HUES64 (cell line): ENCODE measurements around the gene ZNF229. TPM values are rescaled to one million over a fixed set of nuclear protein-coding genes. Genes with fewer than 3 reads are reported as not detected.
A peak's percentile ranks its signal among the peaks of the same experiment; 100 is the strongest.
"Not testable (repeated sequence)": the region's sequence is repeated elsewhere in the genome, so short reads cannot be mapped to it uniquely, and the experiment has no call there.

ENCODE experiments used
- H3K27ac ChIP-seq: 2 replicates; pipeline ENCODE4 v1.7.0; 2013; ENCODE audit warnings: low read depth, low read length, inconsistent platforms
- H3K27me3 ChIP-seq: 2 replicates; pipeline ENCODE4 v1.6.1; 2013; ENCODE audit warnings: mild to moderate bottlenecking, low read length; ENCODE audit not compliant: insufficient read depth
- H3K36me3 ChIP-seq: 2 replicates; pipeline ENCODE4 v1.6.1; 2013; ENCODE audit warnings: mild to moderate bottlenecking, low read length; ENCODE audit not compliant: insufficient read depth
- H3K4me1 ChIP-seq: 2 replicates; pipeline ENCODE4 v1.6.1; 2013; ENCODE audit warnings: mild to moderate bottlenecking, low read length, moderate library complexity; ENCODE audit not compliant: insufficient read depth
- H3K4me3 ChIP-seq: 2 replicates; pipeline ENCODE4 v1.5.1; 2013; ENCODE audit warnings: mild to moderate bottlenecking, low read length, moderate library complexity
- H3K9ac ChIP-seq: 2 replicates; pipeline ENCODE4 v1.6.1; 2013; ENCODE audit warnings: mild to moderate bottlenecking, low read depth, low read length
- H3K9me3 ChIP-seq: 2 replicates; pipeline ENCODE4 v1.6.1; 2013; ENCODE audit warnings: low read depth, low read length; ENCODE audit not compliant: insufficient read depth
- WGBS: fragments of 150-250, 120-280 bp; methylation state at CpG from one replicate; pipeline ENCODE4 v1.1.7; 2013; ENCODE audit warnings: missing lambda C conversion rate; 5-methylcytosine and 5-hydroxymethylcytosine counted together
- polyA plus RNA-seq, 2 experiments: library from polyadenylated mRNA; stranded (reverse); fragments of 50-300 nt; gene quantifications; one replicate each; pipeline ENCODE4 v1.2.3, GENCODE V29; 2013

Gene ZNF229
- 4.3 TPM for polyA plus RNA-seq (2013, experiment 1 of 2)
- polyA plus RNA-seq (2013, experiment 2 of 2): 5.1 TPM

DNA sequence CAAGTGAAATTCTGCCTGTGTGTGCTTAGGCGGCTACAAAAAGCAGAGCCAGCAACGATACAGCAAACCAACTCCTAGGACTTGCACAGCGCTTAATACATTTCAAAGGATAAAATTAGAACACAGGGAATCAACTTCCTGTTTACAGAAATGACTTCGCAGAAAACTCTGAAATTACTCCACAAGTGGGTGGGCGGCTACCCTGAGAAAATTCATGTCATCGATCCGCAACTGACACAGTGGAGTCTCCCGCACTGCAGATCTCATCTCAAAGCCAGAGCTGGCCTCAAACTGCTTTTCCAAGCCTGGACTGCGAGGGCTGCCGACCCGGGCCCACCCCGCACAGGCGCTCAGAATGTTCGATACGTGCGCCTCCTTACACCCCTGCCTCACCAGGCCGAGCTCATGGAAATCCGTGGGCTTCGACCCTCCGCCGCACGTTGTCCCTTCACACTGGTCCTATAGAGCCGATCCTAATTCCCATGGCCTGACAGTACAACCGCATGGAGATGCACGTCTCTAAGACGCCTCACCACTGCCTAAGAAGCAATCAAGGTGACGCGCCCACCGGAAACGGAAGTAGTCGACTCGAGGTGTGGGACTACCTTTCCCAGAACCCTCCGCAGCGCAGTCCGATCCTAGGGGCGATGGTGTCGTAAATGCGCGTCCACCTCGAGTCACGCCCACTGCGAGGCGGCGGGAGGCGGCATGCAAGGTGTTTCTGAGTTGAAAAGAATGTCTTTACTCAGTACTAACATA is at the start of gene ZNF229:
TSS of gene ZNF229 (minus strand) at position 557 of the 759 bp plus-strand sequence. CDS start 5,625 bp downstream, outside the sequence.
- Histone ChIP-seq H3K27me3 (no peaks in the 10 kb centered on the region), H3K36me3 (peaks cover 26% of the 10 kb centered on the region; the same call in 1 of the 2 replicates), H3K9me3 (peaks cover 45% of the 10 kb centered on the region), H3K4me3 (peak within 1 kb of the TSS; percentile 77), H3K27ac (no peak within 1 kb of the TSS), H3K9ac (peak within 1 kb of the TSS; percentile 66), H3K4me1 (no peaks in the 10 kb centered on the region)
- 33% methylated on average over 45 of the region's 45 CpGs for WGBS

DNA sequence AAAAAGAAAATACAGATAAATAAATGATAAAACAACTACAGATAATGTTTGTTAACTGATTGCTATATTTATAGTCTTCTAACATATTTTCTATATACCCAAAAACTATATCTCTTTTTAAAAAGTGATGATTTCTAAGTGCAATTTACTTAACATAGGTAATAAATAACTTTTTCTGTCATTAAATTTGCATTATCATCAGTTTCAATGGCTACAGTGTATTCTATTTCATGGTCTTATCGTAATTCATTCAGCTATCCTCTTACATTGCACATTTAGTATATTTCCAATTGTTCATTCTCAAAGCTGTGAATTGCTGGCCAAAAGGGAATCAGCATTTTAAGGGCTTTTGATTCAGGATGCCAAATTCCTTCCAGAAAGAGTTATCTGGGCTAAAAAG is 48.4 kb upstream of the ZNF229 start:
- Histone ChIP-seq H3K27ac (no peak overlapping the region), H3K9ac (no peak overlapping the region), H3K27me3 (no peaks in the 10 kb centered on the region), H3K9me3 (peaks cover 69% of the 10 kb centered on the region), H3K4me3 (no peak overlapping the region), H3K4me1 (peaks cover 6% of the 10 kb centered on the region; the same call in 1 of the 2 replicates), H3K36me3 (peaks cover 60% of the 10 kb centered on the region)
- WGBS: 100% methylated on average over 1 of the region's 1 CpG

DNA sequence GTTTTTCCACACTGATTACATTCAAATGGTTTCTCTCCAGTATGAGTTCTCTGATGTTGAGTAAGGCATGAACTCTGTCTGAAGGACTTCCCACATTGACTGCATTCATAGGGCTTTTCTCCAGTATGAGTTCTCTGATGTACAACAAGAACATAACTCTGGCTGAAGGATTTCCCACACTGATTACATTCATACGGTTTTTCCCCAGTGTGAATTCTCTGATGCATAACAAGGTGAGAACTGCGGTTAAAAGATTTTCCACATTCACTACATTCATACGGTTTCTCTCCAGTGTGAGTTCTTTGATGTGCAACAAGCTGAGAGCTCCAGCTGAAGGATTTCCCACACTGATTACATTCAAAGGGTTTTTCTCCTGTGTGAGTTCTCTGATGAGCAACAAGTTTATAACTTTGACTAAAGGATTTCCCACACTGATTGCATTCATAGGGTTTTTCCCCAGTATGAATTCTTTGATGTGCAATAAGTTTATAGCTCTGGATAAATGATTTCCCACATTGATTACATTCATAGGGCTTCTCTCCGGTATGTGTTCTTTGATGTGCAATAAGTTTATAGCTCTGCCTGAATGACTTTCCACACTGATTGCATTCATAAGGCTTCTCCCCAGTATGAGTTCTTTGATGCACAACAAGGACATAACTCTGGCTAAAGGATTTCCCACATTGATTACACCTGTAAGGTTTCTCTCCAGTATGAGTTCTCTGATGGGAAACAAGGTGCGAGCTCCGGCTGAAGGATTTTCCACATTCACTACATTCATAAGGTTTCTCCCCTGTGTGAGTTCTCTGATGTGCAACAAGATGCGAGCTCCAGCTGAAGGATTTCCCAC is 28.5 kb upstream of the ZNF229 start:
- H3K36me3 ChIP-seq: peaks cover 73% of the 10 kb centered on the region
- no peak overlapping the region for H3K9ac ChIP-seq
- WGBS: 96% methylated on average over 6 of the region's 7 CpGs

DNA sequence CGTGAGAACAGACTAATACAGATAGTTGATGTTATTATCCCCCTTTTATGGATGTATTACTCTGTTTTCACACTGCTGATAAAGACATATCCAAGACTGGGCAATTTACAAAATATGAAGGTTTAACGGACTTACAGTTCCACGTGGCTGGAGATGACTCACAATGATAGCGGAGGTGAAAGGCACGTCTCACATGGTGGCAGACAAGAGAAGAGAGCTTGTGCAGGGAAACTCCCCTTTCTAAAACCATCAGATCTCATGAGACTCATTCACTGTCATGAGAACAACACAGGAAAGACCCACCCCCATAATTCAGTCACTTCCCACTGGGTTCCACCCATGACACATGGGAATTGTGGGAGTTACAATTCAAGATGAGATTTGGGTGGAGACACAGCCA is 20.5 kb upstream of the ZNF229 start:
- not testable (repeated sequence) for H3K4me1 ChIP-seq, H3K27me3 ChIP-seq, H3K4me3 ChIP-seq, H3K9ac ChIP-seq, H3K36me3 ChIP-seq, H3K27ac ChIP-seq
- peaks cover 60% of the 10 kb centered on the region for H3K9me3 ChIP-seq
- WGBS: 66% methylated on average over 4 of the region's 5 CpGs

More for the DNA sequence above, 28.5 kb upstream of the ZNF229 start:
- H3K27ac ChIP-seq: no peak overlapping the region
- peaks cover 87% of the 10 kb centered on the region for H3K9me3 ChIP-seq
- no peaks in the 10 kb centered on the region for H3K27me3 ChIP-seq
- H3K4me1 ChIP-seq: no peaks in the 10 kb centered on the region
- H3K4me3 ChIP-seq: peak overlapping the region; percentile 41; the same call in 1 of the 2 replicates

DNA sequence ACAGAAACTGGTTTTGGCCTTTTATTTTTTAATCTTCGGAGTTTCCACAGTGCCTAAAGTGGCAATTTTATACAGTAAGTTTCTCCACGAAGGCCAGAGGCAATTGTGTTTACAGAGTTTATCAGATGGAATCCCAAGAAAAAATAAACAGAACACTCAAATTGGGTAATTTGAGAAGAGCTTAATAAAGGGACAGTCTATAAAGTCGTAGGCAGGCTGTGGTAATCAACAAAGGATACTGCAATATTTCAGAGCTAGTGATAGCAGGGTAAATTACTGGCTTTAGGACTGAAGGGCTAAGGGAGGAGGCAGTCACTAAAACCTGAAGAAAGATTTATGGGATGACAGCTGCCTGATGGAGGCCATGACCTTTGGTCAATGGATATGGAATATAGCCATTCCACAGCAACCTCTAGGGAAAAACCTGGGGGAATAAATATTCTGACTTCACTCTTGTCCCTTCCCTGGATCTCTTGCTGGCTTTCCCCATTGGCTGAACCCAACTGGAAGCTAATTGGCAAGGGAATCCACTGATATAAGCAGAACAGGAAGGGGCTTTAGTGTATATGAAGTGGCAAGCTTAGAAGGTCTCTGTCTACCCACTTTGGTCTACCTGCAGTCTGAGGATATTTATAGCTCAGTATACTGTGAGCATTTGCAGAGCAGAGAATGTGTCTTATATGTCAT is 14.5 kb upstream of the ZNF229 start:
- H3K27me3 ChIP-seq, H3K9ac ChIP-seq, H3K36me3 ChIP-seq, H3K4me3 ChIP-seq, H3K27ac ChIP-seq, H3K4me1 ChIP-seq: not testable (repeated sequence)
- H3K9me3 ChIP-seq: peaks cover 43% of the 10 kb centered on the region
- 52% methylated on average over 3 of the region's 3 CpGs for WGBS

DNA sequence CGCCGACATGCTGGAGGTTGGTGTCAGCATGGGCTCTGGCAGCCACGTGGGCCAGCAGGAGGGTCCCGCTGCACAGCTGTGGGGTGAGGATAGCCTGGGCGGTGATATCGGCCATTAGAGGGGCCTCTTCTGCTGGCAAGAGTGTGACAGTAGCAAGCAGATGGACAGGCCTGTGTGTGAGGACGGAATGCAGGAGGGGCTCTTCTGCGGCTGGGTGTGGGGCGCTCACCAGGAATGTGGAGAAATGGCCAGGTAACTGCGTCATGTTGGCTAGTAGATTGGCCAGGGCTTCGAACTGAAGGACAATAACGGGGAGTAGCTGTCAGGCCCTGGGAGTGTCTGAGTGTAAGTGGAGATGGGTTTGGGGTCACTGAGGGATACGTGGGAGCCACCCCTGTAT is 7.7 kb upstream of the ZNF229 start:
- peaks cover 46% of the 10 kb centered on the region for H3K9me3 ChIP-seq
- H3K9ac ChIP-seq, H3K36me3 ChIP-seq, H3K27me3 ChIP-seq, H3K4me1 ChIP-seq, H3K27ac ChIP-seq, H3K4me3 ChIP-seq: not testable (repeated sequence)
- WGBS: 90% methylated on average over 2 of the region's 13 CpGs

DNA sequence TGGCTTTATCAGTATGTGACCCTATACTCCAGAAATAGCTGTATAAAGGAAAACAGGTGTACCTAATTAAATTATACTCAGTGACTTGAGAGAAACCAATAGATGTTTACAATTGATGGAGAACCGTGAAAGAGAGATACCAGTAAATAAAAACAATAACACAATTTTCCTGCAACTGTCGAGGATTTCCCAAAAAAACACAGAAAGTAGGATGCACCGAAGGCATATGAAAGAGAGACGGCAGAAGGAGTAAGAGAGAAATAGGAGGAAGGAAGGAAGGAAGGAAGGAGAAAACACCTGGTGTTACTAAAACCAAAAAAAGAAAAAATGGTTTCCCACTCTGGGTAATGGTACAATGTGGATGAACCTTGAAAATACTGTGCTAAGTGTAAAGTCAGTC is 6.8 kb upstream of the ZNF229 start:
- Histone ChIP-seq H3K27ac (no peak overlapping the region), H3K4me1 (no peaks in the 10 kb centered on the region), H3K27me3 (no peaks in the 10 kb centered on the region), H3K9ac (no peak overlapping the region), H3K36me3 (no peaks in the 10 kb centered on the region), H3K9me3 (peaks cover 49% of the 10 kb centered on the region), H3K4me3 (no peak overlapping the region)
- 91% methylated on average over 3 of the region's 4 CpGs for WGBS

DNA sequence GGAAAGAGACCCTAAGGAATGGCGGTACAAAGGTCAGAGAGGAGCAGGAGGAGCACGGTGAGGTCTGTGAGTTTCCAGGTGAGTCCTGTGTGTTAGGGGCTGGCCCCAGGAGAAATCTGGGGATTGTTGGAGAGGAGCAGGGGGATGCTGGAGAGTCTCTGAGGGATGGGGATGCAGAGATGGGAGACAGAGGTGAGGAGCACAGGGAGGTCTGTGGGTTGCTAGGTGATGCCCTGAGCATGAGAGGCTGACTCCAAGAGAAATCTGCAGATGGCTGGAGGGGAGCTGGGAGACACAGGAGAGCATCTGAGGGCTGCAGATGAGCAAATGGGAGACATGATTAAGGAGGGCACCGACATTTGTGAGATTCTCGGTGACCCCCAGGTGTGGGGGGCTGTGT is 4.1 kb upstream of the ZNF229 start:
- 87% methylated on average over 4 of the region's 4 CpGs for WGBS
- Histone ChIP-seq H3K36me3 (no peaks in the 10 kb centered on the region), H3K9ac (no peak overlapping the region), H3K27me3 (no peaks in the 10 kb centered on the region), H3K4me1 (no peaks in the 10 kb centered on the region), H3K27ac (no peak overlapping the region), H3K9me3 (peaks cover 58% of the 10 kb centered on the region), H3K4me3 (no peak overlapping the region)

DNA sequence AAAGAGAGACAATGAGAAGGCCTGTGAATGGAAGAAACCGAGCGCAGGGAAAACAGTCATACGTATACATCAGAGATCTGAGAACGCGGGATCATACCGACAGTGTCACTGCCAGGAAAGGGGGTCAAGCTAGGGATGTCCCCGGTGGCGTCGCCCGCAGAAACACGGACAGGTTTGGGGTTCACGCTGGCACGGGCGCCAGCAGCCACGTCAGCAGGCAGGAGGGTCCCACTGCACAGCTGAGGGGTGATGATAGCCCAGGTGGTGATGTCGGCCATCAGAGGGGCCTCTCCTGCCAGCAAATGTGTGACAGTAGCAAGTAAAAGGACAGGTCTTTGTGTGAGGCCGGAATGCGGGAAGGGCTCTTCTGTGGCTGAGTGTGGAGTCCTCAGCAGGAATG is 3.4 kb upstream of the ZNF229 start:
- 92% methylated on average over 18 of the region's 18 CpGs for WGBS
- Histone ChIP-seq H3K4me1 (no peaks in the 10 kb centered on the region), H3K27me3 (no peaks in the 10 kb centered on the region), H3K9me3 (peaks cover 58% of the 10 kb centered on the region), H3K9ac (no peak overlapping the region), H3K4me3 (no peak overlapping the region), H3K36me3 (peaks cover 2% of the 10 kb centered on the region; the same call in 1 of the 2 replicates), H3K27ac (no peak overlapping the region)

DNA sequence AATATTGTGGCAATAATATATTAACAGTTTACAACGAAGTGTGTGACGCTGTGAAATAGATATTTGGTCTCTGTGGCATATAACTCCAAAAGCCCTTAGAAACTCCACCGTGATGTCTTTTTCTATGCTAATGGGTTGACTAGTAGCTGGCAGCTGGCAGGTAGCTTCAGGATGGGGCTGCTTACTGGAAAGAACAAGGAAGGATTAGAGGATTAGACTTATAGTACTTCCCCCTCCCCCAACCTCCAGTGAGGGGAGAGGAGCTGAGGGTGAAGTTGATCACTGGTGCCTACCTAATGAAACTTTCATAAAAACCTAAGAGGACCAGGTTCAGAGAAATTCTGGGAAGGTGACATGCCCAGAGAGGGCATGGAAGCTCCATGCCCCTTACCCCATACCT is 9.8 kb downstream of the ZNF229 start:
- peaks cover 34% of the 10 kb centered on the region for H3K9me3 ChIP-seq
- H3K9ac ChIP-seq: no peak overlapping the region
- no peaks in the 10 kb centered on the region for H3K4me1 ChIP-seq
- no peak overlapping the region for H3K27ac ChIP-seq
- peaks cover 45% of the 10 kb centered on the region for H3K36me3 ChIP-seq
- 92% methylated on average over 3 of the region's 3 CpGs for WGBS
- no peaks in the 10 kb centered on the region for H3K27me3 ChIP-seq
- H3K4me3 ChIP-seq: no peak overlapping the region

DNA sequence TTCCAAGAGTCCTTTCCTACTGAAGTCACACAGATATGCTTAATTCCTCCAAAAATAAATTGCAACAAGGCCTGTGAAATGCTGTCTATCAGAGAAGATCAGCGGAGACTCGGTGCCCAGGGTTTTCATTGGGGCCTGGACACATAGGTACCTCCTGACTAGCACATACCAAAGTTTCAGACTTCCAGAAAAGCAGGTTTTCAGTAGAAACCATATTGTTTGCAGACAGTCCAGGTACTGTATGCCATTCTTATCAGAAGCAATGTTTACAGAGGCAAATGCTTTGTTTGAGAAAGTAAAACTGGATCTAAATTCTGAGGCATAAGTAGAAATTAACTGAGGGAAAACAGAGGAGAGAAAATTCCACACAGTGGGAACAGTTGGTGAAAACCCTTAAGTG is 12.8 kb downstream of the ZNF229 start:
- Histone ChIP-seq H3K4me3 (no peak overlapping the region), H3K36me3 (peaks cover 45% of the 10 kb centered on the region), H3K27ac (no peak overlapping the region), H3K27me3 (no peaks in the 10 kb centered on the region), H3K9ac (no peak overlapping the region), H3K4me1 (no peaks in the 10 kb centered on the region), H3K9me3 (peaks cover 59% of the 10 kb centered on the region)
- 95% methylated on average over 2 of the region's 2 CpGs for WGBS
